Mammary epithelial cell (primary cell): ENCODE data around the gene PRKCZ.

Experiments used
- CTCF ChIP-seq, 2 donors: IDR thresholded peaks in 1 of 2; conservative IDR thresholded peaks in 1 of 2; 2 replicates each; pipeline ENCODE4 v1.5.1; 2011 to 2012; ENCODE audit warnings: inconsistent platforms in 2 of 2, low read length in 2 of 2, mild to moderate bottlenecking in 2 of 2, control low read depth in 1 of 2, low read depth in 1 of 2; ENCODE audit not compliant: insufficient read depth in 1 of 2; ENCODE audit errors: extremely low read depth in 1 of 2
- EZH2 ChIP-seq: IDR thresholded peaks from 2 replicates; pipeline ENCODE4 v1.6.1; 2012; ENCODE audit warnings: low read length, inconsistent platforms, borderline replicate concordance

- TF ChIP-seq CTCF (conservative IDR thresholded peaks at IDR 0.05 in 1 of 2, IDR thresholded peaks at IDR 0.05 in 1 of 2; ENCODE audit: extremely low read depth in 1 of 2, insufficient read depth in 1 of 2, low read depth in 1 of 2, low read length in 2 of 2) = no peak
- TF ChIP-seq EZH2 = no peak
Observed at GRCh38 chr1:2095394-2095793, 45.2 kb downstream of the PRKCZ start.
